Middle frontal gyrus (tissue), 1 donor: ENCODE results near the gene ASPM.
"Not testable (repeated sequence)": the region's sequence is repeated elsewhere in the genome, so short reads cannot be mapped to it uniquely, and the experiment has no call there.

Experiments
- DNase-seq: peaks from one replicate; pipeline ENCODE4 v3.0.0-alpha.2; 2015; ENCODE audit warnings: low spot score; ENCODE audit errors: extremely low spot score

ASPM gene

DNA sequence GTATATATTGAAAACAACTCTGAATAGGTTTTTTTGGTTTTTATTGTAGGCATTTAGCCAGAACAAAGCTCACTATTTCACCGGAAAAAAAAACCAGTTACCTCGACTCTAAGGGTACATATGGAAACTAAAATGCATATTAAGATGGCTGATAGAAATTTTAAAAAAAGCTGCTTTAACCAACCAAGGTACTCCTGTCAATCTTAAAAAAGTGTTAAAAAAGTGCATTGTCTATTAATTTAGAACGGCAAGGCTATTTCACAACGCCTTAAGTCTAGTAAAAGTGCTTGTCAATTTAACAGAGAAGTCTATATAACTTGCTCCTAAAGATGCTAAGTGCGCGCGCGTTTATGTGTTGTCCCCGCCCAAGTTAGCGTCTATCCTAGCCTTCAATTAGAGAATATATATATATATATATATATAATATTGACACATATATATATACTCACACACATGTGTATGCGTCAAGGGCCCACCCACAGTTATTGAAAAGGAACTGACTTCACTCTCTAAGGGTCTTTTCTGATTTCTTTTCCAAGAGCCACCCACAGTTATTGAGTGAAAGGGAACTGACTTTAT lies 934 bp downstream of the ASPM start:
- DNase-seq, result no peak

- no peak for DNase-seq
Measured at GRCh38 chr1:197144570-197145325, 1.7 kb downstream of the ASPM start.

- DNase-seq, result no peak
Measured at GRCh38 chr1:197143276-197143675, 3.2 kb downstream of the ASPM start.

GRCh38 chr1:197141575-197141974 lies 4.9 kb downstream of the ASPM start:
- DNase-seq, result no peak

DNA sequence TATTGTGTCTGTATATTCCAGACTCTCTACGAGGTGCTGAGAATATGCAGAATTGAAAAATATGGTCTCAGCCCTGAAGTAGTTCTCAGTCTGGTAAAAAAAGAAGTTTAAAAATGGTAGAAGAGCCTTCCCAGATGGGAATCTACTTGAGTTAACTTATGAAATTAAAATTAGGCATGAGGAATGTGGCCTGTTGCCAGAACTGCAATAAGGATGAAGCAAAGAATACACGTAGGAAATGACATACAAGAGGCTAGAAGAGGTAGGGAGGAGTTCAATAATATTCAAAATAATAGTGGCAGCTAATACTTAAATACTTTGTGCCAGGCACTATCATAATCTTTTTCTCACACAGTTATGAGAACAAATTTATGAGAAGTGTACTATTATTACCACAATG lies 6.3 kb downstream of the ASPM start:
- no peak for DNase-seq

GRCh38 chr1:197139169-197139568 lies 7.3 kb downstream of the ASPM start:
- DNase-seq, result no peak

DNA sequence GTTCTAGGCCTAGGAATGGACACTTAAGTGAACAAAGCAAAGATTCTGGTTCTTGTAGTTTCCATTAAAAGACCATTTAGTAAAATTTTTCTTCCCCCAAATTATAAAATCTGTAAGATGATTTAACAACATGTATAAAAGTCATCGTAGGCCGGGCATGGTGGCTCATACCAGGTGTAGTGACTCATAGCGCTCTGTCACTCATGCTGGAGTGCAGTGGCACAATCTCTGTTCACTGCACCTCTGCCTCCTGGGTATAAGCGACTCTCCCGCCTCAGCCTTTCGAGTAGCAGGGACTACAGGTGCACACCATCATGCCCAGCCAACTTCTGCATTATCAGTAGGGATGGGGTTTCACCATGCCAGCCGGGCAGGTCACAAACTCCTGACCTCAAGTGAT lies 9.1 kb downstream of the ASPM start:
- no peak for DNase-seq

DNA sequence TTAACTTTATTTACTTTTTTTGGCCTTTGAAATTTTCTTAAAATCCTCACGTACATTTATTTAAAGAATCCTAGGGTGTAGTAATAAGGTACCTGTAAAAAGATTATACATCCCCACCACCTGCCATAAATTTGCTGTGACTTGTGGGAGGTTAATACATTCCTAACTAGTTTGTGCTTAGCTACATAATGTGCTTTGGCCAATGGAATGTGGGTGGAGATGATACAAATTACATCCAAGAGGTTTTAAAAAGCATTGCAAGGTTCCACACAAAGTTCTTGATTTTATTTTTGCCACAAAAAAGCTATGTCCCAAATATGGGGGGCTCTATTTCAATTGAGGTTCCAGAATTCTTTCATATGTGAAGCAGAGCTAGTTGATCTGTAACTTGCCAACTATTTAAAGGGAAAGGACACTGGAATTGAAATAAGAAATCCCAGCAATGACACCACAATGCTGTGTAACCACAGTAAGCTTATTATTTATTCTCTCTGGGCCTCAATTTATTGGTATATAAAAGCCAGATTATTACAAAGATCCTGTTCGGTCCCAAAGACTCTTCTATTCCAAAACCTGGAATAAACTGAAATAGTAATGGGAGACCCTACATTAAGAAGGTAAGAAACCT lies 15.7 kb downstream of the ASPM start:
- no peak for DNase-seq

DNA sequence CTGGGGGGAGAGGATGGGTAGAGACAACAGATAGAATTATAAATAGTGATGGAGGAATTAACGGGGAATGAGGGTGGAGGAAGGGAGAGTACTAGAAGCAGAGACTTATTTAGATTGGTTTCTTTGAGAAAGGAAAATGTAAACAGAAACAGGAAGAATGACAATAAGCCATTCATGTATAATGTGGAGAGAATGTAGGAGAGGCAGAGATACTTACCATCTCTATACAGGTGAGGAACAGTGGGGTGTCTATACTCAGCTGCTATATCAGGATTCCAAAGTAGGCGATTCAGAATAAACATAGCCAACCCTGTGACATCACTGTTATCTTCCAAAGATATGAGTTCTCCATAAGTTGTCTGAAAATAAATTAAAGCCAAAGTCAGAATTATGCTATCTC lies 16.8 kb downstream of the ASPM start:
- DNase-seq, result no peak

DNA sequence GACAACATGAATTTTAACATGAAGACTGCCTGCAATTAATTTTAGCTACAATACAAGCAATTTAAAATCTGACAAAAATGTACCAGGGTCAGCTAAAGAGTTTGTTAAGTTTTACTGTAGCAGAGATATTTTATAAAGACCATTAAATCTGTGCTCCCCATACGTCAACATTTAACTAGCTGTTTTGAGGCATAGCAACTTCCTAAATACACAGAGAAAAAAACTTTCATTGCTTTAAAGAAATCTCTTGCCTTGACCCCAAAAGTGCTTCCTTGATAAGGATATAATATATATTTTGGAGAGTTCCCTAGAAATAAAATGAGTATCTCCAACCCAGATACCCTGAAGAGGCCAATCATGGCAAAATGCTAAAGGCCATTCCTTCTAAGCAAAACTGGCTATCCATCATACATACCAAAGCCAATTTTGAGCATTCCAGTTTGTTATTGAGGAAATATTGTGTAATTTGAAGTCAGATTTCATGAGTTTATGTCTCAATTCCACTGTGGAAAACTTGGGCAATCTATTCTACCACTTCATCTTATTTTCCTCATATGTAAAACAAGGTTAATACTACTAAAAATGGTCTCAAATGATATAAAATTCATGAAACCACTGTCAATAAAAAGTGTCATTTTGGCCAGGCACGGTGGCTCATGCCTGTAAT lies 19.1 kb downstream of the ASPM start:
- DNase-seq, result no peak

- no peak for DNase-seq
Measured at GRCh38 chr1:197126691-197127090, 19.8 kb downstream of the ASPM start.

DNA sequence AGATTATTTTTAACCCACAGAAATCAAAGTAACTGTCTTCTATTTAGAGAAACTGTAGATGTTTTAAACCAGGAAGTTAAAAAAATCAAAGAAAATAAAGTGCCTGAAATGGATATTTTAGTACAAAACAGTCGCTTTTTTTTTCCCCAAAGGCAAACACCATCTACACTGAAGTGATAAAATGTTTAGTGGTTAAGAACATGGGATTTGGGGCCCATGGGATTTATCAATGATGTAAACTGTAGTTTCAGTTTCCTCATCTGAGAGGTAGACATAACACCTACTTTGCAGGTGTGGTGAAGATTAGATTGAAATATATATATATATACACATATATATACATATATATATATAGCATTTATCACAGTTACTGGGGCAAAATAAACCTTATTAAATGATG lies 22.1 kb downstream of the ASPM start:
- DNase-seq, result no peak

DNA sequence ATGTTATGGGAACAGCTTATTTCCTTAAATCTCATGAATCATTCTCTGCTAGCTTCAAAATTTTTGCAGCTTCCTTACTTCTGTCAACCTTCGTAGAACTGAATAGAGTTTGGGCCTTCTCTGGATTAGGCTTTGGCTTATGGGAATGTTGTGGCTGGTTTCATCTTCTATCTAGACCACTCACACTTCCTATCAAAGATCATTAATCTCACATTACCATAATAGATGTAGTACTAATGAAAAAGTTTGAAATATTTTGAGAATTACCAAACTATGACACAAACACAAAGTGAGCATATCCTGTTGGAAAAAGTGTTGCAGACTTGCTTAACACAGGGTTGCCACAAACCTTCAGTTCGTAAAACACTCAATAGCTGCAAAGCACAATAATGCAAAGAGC lies 30.3 kb downstream of the ASPM start:
- DNase-seq, result no peak

- DNase-seq, result no peak
Measured at GRCh38 chr1:197106869-197107268, 39.6 kb downstream of the ASPM start.

DNA sequence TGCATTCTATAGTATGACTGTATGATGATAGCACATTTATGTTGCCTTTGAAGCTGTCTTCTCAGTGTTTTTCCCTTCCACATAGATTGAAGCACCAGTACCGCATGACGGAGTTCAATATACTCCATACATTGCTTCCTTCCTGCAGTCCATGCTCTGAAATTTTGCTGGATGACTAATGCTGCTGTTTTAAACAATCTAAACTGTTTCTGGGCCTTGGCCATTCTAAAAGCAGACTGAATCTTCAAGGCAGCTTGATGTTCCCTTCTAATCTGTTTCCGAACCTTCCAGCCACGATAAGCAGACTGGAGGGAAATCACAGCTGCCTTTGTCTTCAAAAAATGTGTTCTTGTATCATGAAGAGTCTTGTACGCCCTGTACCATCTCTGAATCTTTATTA lies 43.2 kb downstream of the ASPM start:
- DNase-seq, result no peak

GRCh38 chr1:197101978-197102377 lies 44.5 kb downstream of the ASPM start:
- no peak for DNase-seq

DNA sequence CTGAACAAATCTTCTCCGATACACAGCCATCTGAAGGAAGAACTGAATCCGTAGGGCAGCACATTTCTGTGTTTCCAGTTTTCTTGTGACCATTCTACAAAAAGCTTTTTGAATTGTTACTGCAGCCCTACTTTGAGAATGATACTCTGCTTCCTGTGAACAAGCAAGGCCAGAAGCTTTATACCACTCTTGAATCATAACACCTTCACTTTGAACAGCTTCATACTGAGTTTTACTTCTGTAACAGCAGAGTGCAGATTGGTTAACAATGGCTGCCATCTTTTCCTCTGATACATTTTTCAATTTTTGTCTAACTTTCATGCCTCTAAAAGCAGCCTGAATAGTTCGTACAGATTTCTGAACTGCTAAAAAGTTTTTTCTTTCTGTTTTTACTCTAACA lies 45.8 kb downstream of the ASPM start:
- DNase-seq, result no peak

- no peak for DNase-seq
Measured at GRCh38 chr1:197099444-197099843, 47.0 kb downstream of the ASPM start.

DNA sequence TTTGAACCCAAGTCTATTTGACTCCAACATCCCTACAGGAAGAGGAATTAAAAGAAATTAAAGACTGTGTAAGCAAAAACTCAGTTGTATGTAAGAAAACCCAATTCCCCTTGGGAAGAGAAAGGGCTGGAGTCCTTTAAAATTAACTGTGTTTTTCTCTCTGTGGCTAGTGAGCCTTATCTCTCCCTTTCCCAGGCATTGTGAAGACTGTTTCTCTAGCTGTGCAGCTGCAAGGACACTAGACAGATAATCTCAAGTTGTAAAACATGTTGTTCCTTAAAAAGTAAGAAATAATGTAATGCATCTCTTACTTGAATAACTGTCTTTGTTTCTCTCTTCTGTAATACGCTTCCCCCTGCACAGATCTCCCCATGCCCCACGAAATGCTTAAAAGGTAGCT lies 49.5 kb downstream of the ASPM start:
- DNase-seq, result not testable (repeated sequence)

- DNase-seq, result no peak
Measured at GRCh38 chr1:197096137-197096536, 50.3 kb downstream of the ASPM start.

DNA sequence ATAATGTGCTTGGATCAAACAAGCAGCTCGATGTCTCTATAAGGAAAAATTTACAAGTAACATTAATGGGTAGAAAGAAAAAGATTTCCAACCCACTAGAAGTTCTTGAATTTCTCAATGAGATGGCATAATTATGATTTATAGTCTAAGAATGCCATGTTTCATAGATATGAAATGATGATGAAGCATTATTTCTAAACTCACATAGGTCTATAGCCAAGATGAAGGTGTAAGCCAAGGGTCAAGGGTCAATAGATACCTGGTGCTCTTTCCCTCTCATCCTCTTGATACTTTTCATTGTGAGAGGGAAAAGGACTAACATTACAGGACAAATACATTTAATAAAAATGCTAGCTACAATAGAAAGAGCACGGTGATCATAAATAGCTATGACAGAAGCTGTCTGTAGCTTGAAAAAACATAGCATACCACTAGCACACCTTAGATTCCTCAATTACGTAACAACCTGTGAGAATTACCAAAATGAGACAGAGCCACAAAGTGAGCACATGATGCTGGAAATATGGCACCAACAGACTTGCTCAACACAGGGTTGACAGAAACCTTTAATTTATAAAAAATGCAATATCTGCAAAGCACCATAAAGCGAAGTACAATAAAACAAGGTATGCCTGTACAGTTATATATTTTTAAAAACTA lies 53.1 kb downstream of the ASPM start:
- DNase-seq, result no peak

DNA sequence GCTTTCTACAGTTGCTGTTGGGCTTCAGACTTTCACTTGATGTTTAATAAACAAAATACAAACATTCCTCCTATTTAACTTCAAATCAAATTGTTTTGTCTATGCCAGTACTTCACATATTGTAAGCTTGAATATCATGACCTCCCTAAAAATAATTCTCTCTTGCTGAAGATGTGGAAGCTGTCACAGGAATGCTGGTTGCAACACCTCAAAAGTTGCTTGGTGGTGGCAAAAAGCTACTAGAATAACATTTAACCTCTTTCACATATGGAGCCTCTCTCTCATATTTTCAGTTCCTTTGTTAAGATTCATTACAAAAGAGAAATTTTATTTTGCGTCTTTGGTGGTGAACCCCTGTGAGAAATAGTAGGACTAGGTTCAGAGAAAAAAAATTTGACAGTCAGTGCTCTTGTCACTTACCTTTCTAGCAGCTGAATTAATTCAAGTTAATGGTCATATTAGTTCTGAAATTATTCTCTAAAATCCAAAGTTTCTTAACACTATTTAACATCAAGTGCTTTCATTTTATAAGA lies 53.9 kb downstream of the ASPM start:
- DNase-seq, result no peak
